OCI-LY7 (cell line): ENCODE data around the gene IFIT1. TPM values are rescaled to one million over a fixed set of nuclear protein-coding genes. Genes with fewer than 3 reads are reported as not detected.

ENCODE experiments used
- BruUV-seq: library from RNA; stranded (reverse); fragments of 400-500 nt; replicated peaks from 2 replicates; lab custom pipeline; 2021; lab: Mats Ljungman, UMichigan
- CTCF ChIA-PET: fragments of 300-600 bp; sonication (Branson Sonifier 250); formaldehyde crosslinking; loops from one replicate; lab custom pipeline; 2022; ENCODE audit warnings: antibody characterized with exemption; ENCODE audit not compliant: unreplicated experiment; lab: Charles Lee
- POLR2A ChIA-PET: fragments of 300-600 bp; sonication (Branson Sonifier 250); formaldehyde crosslinking; loops from one replicate; lab custom pipeline; 2022; ENCODE audit warnings: antibody characterized with exemption; lab: Charles Lee
- DNase-seq: peaks from one replicate; pipeline ENCODE4 v3.0.0-alpha.2; 2015; ENCODE audit warnings: low spot score
- H2AFZ ChIP-seq: fragments of 200-600 bp; sonication (generic), shearing (Covaris generic); 2 replicates; pipeline ENCODE4 v1.6.1; 2014; ENCODE audit warnings: mild to moderate bottlenecking, antibody characterized with exemption, low read length, moderate library complexity
- H3K27ac ChIP-seq: fragments of 200-600 bp; sonication (generic); 2 replicates; pipeline ENCODE4 v1.5.1; 2014; ENCODE audit warnings: mixed run types, low read depth, mild to moderate bottlenecking, moderate library complexity, low read length, inconsistent platforms; ENCODE audit not compliant: poor library complexity, severe bottlenecking
- H3K36me3 ChIP-seq: fragments of 200-600 bp; sonication (generic); 2 replicates; pipeline ENCODE4 v1.6.1; 2014; ENCODE audit warnings: mild to moderate bottlenecking, antibody characterized with exemption, low read length, moderate library complexity, mixed read lengths; ENCODE audit not compliant: insufficient read depth
- H3K4me1 ChIP-seq: fragments of 200-600 bp; sonication (generic); 2 replicates; pipeline ENCODE4 v1.5.1; 2014; ENCODE audit warnings: mild to moderate bottlenecking, low read length; ENCODE audit not compliant: insufficient read depth, poor library complexity, severe bottlenecking
- H3K4me2 ChIP-seq: fragments of 200-600 bp; sonication (generic); 2 replicates; pipeline ENCODE4 v1.6.1; 2014; ENCODE audit warnings: mild to moderate bottlenecking, low read length
- H3K4me3 ChIP-seq: fragments of 200-600 bp; sonication (generic); 2 replicates; pipeline ENCODE4 v1.5.1; 2014; ENCODE audit warnings: mild to moderate bottlenecking, low read depth, low read length; ENCODE audit not compliant: poor library complexity, severe bottlenecking
- H3K79me2 ChIP-seq: fragments of 200-600 bp; sonication (generic); 2 replicates; pipeline ENCODE4 v1.6.1; 2016; ENCODE audit warnings: low read depth, mild to moderate bottlenecking, low read length, moderate library complexity, mixed read lengths; ENCODE audit not compliant: insufficient read depth
- H3K9me2 ChIP-seq: fragments of 200-600 bp; sonication (generic); 2 replicates; pipeline ENCODE4 v1.6.1; 2016; ENCODE audit warnings: mild to moderate bottlenecking, low read length, mixed read lengths; ENCODE audit not compliant: insufficient read depth
- H3K9me3 ChIP-seq: fragments of 200-600 bp; sonication (generic); 2 replicates; pipeline ENCODE4 v1.6.1; 2014; ENCODE audit warnings: mild to moderate bottlenecking, mixed run types, low read length, mixed read lengths
- H4K20me1 ChIP-seq: fragments of 200-600 bp; sonication (generic); 2 replicates; pipeline ENCODE4 v1.6.1; 2014; ENCODE audit warnings: mild to moderate bottlenecking, antibody characterized with exemption, low read length, moderate library complexity, mixed read lengths; ENCODE audit not compliant: insufficient read depth
- EZH2phosphoT487 ChIP-seq: fragments of 200-600 bp; sonication (generic); IDR thresholded peaks from 2 replicates; pipeline ENCODE4 v1.6.1; 2018; ENCODE audit warnings: low read depth, borderline replicate concordance, mild to moderate bottlenecking, mixed run types, antibody characterized with exemption, low read length, moderate library complexity, mixed read lengths
- intact Hi-C: fragments of 100-400 bp; cut with micrococcal nuclease; formaldehyde crosslinking; loops from one replicate; pipeline ENCODE4 v1.10.0; 2022; ENCODE audit not compliant: unreplicated experiment
- total RNA-seq, 2 experiments: library from RNA; depleted of rRNA in 1 of 2; stranded (reverse); fragments of >200 nt in 1 of 2; shearing (Covaris generic) in 1 of 2; gene quantifications; 2 replicates each; pipeline ENCODE4 v1.2.3, GENCODE V29; 2014 to 2022
- TF ChIP-seq, protein P1 (sequence below): fragments of 200-600 bp; sonication (generic); conservative IDR thresholded peaks from 2 replicates; pipeline ENCODE4 v1.5.1; 2014; ENCODE audit warnings: mild to moderate bottlenecking, antibody characterized with exemption, low read length, moderate library complexity, mixed read lengths

IFIT1 gene
- total RNA-seq, 2 experiments from 2014 or later, result not detected

DNA sequence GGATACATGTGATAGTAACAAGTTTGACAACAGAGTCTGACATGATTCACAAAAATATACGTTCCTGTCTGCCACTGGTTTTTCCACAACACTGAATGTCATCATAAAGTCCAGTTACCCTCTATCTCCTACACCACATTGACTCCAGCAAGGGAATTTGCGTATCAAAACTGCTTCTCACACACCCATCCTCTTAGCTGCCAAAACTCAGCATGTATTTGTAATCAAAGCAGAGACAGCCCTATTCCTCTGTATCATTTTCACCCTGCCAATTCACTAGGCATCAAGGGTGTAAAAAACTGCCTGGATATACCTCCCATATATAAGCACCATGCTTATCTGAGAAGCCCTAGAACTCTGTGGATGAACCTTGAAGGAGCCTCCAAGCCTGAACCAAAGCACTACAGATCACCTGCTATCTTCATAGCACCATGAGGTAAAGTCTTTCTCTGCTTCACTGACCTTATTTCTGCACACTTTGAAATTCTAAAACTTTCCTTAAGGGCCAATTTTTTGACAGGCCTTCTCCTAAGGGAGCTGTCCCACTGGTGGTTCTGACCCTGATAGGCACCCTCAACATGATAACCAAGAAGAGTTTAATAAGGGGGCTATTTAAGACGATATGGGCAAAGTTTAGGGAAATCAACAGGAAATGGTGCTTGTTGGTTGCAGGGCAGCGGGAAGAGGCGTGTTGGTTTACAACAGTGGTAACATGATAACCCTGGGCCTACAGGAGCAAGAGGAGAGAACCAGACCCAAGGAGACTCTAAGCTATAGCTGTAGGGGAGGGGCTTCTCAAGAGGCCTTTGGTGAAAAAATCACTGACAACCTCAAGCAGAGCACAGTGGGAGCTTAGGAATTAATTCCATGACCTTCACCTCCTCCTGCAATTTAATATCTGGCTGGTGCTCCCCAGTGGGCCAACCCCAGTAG lies 14.5 kb upstream of the IFIT1 start, which contains the start of gene IFIT1B:
Gene IFIT1B, plus strand, starts transcription at position 352 of the 933 bp plus-strand sequence. Its CDS starts 80 bp downstream, at position 432.
- TF ChIP-seq EZH2phosphoT487, result no peak
- TF ChIP-seq, protein P1, sequence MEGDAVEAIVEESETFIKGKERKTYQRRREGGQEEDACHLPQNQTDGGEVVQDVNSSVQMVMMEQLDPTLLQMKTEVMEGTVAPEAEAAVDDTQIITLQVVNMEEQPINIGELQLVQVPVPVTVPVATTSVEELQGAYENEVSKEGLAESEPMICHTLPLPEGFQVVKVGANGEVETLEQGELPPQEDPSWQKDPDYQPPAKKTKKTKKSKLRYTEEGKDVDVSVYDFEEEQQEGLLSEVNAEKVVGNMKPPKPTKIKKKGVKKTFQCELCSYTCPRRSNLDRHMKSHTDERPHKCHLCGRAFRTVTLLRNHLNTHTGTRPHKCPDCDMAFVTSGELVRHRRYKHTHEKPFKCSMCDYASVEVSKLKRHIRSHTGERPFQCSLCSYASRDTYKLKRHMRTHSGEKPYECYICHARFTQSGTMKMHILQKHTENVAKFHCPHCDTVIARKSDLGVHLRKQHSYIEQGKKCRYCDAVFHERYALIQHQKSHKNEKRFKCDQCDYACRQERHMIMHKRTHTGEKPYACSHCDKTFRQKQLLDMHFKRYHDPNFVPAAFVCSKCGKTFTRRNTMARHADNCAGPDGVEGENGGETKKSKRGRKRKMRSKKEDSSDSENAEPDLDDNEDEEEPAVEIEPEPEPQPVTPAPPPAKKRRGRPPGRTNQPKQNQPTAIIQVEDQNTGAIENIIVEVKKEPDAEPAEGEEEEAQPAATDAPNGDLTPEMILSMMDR, result no peak
- Histone ChIP-seq H4K20me1 (no peaks in the 10 kb centered on the region), H3K36me3 (no peaks in the 10 kb centered on the region), H3K27ac (no peak within 1 kb of the TSS), H3K4me2 (no peak within 1 kb of the TSS), H3K9me2 (no peaks in the 10 kb centered on the region), H3K4me1 (no peaks in the 10 kb centered on the region), H2AFZ (no peak within 1 kb of the TSS), H3K9me3 (no peaks in the 10 kb centered on the region), H3K79me2 (no peaks in the 10 kb centered on the region), H3K4me3 (no peak within 1 kb of the TSS)
- ChIA-PET POLR2A (interaction anchor here (1.2 to 1.4 kb wide), 2 partner anchors 9 to 11 kb away, joined by 3 to 5 read pairs; no protein-coding TSS in a partner anchor), CTCF (no interaction called here)
- intact Hi-C loops, result no loop called here
- no peak for DNase-seq
- BruUV-seq, result no TSS peak

DNA sequence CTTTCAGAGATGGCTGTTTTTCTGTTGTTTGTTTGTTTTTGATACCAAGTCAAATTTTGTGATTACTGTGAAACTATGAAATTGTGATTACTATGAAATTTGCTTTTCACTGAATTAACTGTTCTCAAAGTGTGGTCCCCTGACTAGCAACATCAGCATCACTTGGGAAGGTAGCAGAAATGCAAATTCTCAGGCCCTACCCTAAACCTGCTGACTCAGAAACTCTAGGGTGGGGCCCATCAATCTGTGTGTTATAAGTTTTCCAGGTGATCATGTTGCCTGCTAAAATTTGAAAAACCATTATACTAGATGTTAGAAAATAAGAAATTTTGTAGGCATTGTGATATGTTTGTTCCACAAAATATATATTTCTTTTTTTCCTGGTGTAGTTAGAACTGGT lies 13.3 kb upstream of the IFIT1 start:
- no peak for DNase-seq
- intact Hi-C loops, result no loop called here
- TF ChIP-seq EZH2phosphoT487, result no peak
- TF ChIP-seq, protein P1, result no peak
- BruUV-seq, result no TSS peak
- H3K4me1 ChIP-seq, result no peaks in the 10 kb centered on the region
- no peaks in the 10 kb centered on the region for H3K79me2 ChIP-seq
- no peak overlapping the region for H3K4me2 ChIP-seq
- H2AFZ ChIP-seq, result no peak overlapping the region
- H3K4me3 ChIP-seq, result no peak overlapping the region
- ChIA-PET POLR2A (interaction anchor here (1.2 kb wide), 1 partner anchor 10 kb away, joined by 3 read pairs; no protein-coding TSS in a partner anchor), CTCF (no interaction called here)
- no peaks in the 10 kb centered on the region for H3K9me2 ChIP-seq
- no peaks in the 10 kb centered on the region for H3K36me3 ChIP-seq
- H3K9me3 ChIP-seq, result no peaks in the 10 kb centered on the region
- no peak overlapping the region for H3K27ac ChIP-seq
- no peaks in the 10 kb centered on the region for H4K20me1 ChIP-seq

DNA sequence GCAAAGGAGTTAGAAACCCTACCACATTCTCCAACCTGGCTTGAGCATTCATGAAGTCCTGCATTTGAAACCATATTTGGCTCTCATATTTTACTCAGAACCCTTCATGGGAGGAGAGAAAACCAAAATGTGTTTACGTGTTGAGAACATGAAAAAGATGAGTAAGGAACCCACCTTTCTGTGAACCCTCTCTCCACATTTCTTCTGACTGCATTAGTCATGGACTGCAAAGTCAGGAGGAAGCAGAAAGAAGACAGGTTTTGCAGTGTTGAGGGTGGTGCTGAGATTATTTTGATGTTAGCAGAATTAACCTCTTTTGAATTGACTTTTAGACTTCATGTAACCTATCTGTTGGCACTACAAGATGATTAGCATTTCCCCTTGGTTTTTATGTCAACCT lies 9.7 kb upstream of the IFIT1 start:
- DNase-seq, result no peak
- CTCF ChIA-PET, result no interaction called here
- BruUV-seq, result no TSS peak
- Histone ChIP-seq H3K9me2 (no peaks in the 10 kb centered on the region), H3K27ac (no peak overlapping the region), H4K20me1 (no peaks in the 10 kb centered on the region), H3K4me3 (no peak overlapping the region), H3K4me1 (no peaks in the 10 kb centered on the region), H3K9me3 (no peaks in the 10 kb centered on the region), H3K79me2 (no peaks in the 10 kb centered on the region), H2AFZ (no peak overlapping the region), H3K4me2 (no peak overlapping the region), H3K36me3 (no peaks in the 10 kb centered on the region)
- TF ChIP-seq, protein P1, result no peak
- TF ChIP-seq EZH2phosphoT487, result no peak
- POLR2A ChIA-PET, result interaction anchor here (0.8 kb wide), 1 partner anchor 417 kb away, joined by 3 read pairs; no protein-coding TSS in a partner anchor
- intact Hi-C loops, result no loop called here
